HUES48 (cell line): ENCODE results near the gene DNM3.

Experiments used
- H3K27ac ChIP-seq: one replicate; pipeline ENCODE4 v1.7.0; 2013; ENCODE audit warnings: low read depth, low read length, inconsistent platforms
- H3K27me3 ChIP-seq: 2 replicates; pipeline ENCODE4 v1.6.1; 2013; ENCODE audit warnings: mild to moderate bottlenecking, low read length; ENCODE audit not compliant: control insufficient read depth, insufficient read depth
- H3K36me3 ChIP-seq: 2 replicates; pipeline ENCODE4 v1.6.1; 2013; ENCODE audit warnings: low read length; ENCODE audit not compliant: control insufficient read depth, insufficient read depth
- H3K4me1 ChIP-seq: 2 replicates; pipeline ENCODE4 v1.6.1; 2013; ENCODE audit warnings: mild to moderate bottlenecking, low read length; ENCODE audit not compliant: control insufficient read depth, insufficient read depth
- H3K4me3 ChIP-seq: 2 replicates; pipeline ENCODE4 v1.5.1; 2013; ENCODE audit warnings: mild to moderate bottlenecking, low read depth, low read length
- H3K9ac ChIP-seq: 2 replicates; pipeline ENCODE4 v1.6.1; 2013; ENCODE audit warnings: mild to moderate bottlenecking, low read depth, low read length, moderate library complexity
- H3K9me3 ChIP-seq: 2 replicates; pipeline ENCODE4 v1.6.1; 2013; ENCODE audit warnings: low read length; ENCODE audit not compliant: control insufficient read depth, insufficient read depth

Gene DNM3

GRCh38 chr1:171995573-171995972, 154.3 kb downstream of the DNM3 start:
- H3K27me3 ChIP-seq, result no peaks in the 10 kb centered on the region
- H3K27ac ChIP-seq, result no peak overlapping the region
- H3K36me3 ChIP-seq, result no peaks in the 10 kb centered on the region
- no peak overlapping the region for H3K4me3 ChIP-seq
- H3K4me1 ChIP-seq, result peaks cover 4% of the 10 kb centered on the region; the same call in 1 of the 2 replicates
- H3K9ac ChIP-seq, result no peak overlapping the region
- H3K9me3 ChIP-seq, result no peaks in the 10 kb centered on the region

- no peaks in the 10 kb centered on the region for H3K9me3 ChIP-seq
- no peaks in the 10 kb centered on the region for H3K36me3 ChIP-seq
- no peak overlapping the region for H3K4me3 ChIP-seq
- H3K9ac ChIP-seq, result no peak overlapping the region
- no peaks in the 10 kb centered on the region for H3K27me3 ChIP-seq
- no peak overlapping the region for H3K27ac ChIP-seq
- peaks cover 4% of the 10 kb centered on the region; the same call in 1 of the 2 replicates for H3K4me1 ChIP-seq
Measured at GRCh38 chr1:171997936-171998335, 156.6 kb downstream of the DNM3 start.

DNA sequence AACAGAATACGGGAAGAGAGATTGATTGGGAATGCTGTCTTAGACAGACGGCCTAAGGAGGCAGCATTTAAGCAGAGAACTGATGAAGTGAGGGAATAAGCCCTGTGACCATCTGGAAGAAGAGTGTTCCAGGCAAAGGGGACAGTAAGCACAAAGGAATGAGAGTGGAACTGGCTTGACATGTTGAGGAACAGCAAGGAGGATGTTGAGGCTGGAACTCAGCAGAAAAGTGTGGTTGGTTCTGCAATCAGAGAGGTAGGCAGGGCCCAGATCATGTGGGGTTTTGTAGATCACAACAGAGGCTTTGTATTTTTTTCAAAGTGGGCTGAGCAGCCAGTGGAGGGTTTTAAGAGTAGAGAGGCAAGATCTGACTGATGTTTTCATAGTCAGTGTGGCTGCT, 157.4 kb downstream of the DNM3 start:
- Histone ChIP-seq H3K27me3 (no peaks in the 10 kb centered on the region), H3K4me1 (peaks cover 4% of the 10 kb centered on the region; the same call in 1 of the 2 replicates), H3K4me3 (no peak overlapping the region), H3K9me3 (no peaks in the 10 kb centered on the region), H3K27ac (no peak overlapping the region), H3K9ac (no peak overlapping the region), H3K36me3 (no peaks in the 10 kb centered on the region)

- H3K4me1 ChIP-seq, result no peaks in the 10 kb centered on the region
- no peaks in the 10 kb centered on the region for H3K36me3 ChIP-seq
- H3K27ac ChIP-seq, result no peak overlapping the region
- H3K4me3 ChIP-seq, result no peak overlapping the region
- no peaks in the 10 kb centered on the region for H3K9me3 ChIP-seq
- H3K27me3 ChIP-seq, result no peaks in the 10 kb centered on the region
- H3K9ac ChIP-seq, result no peak overlapping the region
Measured at GRCh38 chr1:171999756-172000155, 158.5 kb downstream of the DNM3 start.

DNA sequence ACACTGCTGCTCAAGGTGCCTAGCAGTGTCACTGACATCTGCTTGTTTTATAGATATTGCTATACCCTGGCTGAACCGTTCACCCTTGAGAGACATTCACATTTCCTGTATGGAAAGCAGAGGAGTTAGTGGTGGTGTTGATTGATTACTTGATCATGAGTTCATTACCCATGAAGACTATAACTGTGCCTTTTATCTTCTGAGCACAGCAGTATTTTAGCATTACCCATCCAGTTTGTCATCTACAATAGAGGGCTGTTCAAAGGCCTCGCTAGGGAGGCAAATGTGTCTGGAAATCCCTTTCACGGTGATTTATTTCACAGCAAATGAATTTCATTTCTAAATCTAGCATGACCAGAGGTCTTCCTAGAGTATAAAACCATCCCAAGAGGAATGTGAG, 160.0 kb downstream of the DNM3 start:
- no peaks in the 10 kb centered on the region for H3K36me3 ChIP-seq
- H3K4me3 ChIP-seq, result no peak overlapping the region
- no peaks in the 10 kb centered on the region for H3K4me1 ChIP-seq
- H3K27ac ChIP-seq, result no peak overlapping the region
- H3K27me3 ChIP-seq, result no peaks in the 10 kb centered on the region
- H3K9me3 ChIP-seq, result no peaks in the 10 kb centered on the region
- no peak overlapping the region for H3K9ac ChIP-seq

- H3K36me3 ChIP-seq, result no peaks in the 10 kb centered on the region
- no peaks in the 10 kb centered on the region for H3K9me3 ChIP-seq
- H3K9ac ChIP-seq, result no peak overlapping the region
- H3K4me3 ChIP-seq, result no peak overlapping the region
- H3K4me1 ChIP-seq, result no peaks in the 10 kb centered on the region
- H3K27me3 ChIP-seq, result no peaks in the 10 kb centered on the region
- no peak overlapping the region for H3K27ac ChIP-seq
Measured at GRCh38 chr1:172002725-172003345, 161.5 kb downstream of the DNM3 start.

- Histone ChIP-seq H3K4me1 (no peaks in the 10 kb centered on the region), H3K36me3 (no peaks in the 10 kb centered on the region)
Measured at GRCh38 chr1:172003766-172004530, 162.7 kb downstream of the DNM3 start.

GRCh38 chr1:172004671-172005070, 163.4 kb downstream of the DNM3 start:
- H3K4me3 ChIP-seq, result no peak overlapping the region
- peaks cover 3% of the 10 kb centered on the region; the same call in 1 of the 2 replicates for H3K9me3 ChIP-seq
- no peaks in the 10 kb centered on the region for H3K36me3 ChIP-seq
- H3K4me1 ChIP-seq, result no peaks in the 10 kb centered on the region
- H3K9ac ChIP-seq, result no peak overlapping the region
- H3K27ac ChIP-seq, result no peak overlapping the region
- H3K27me3 ChIP-seq, result no peaks in the 10 kb centered on the region

More at GRCh38 chr1:172003766-172004530, 162.7 kb downstream of the DNM3 start:
- H3K9ac ChIP-seq, result no peak overlapping the region
- H3K4me3 ChIP-seq, result no peak overlapping the region
- no peak overlapping the region for H3K27ac ChIP-seq
- H3K27me3 ChIP-seq, result no peaks in the 10 kb centered on the region
- H3K9me3 ChIP-seq, result no peaks in the 10 kb centered on the region

GRCh38 chr1:172005856-172006255, 164.6 kb downstream of the DNM3 start:
- no peaks in the 10 kb centered on the region for H3K27me3 ChIP-seq
- H3K4me1 ChIP-seq, result no peaks in the 10 kb centered on the region
- no peaks in the 10 kb centered on the region for H3K36me3 ChIP-seq
- no peak overlapping the region for H3K27ac ChIP-seq
- no peak overlapping the region for H3K4me3 ChIP-seq
- peaks cover 4% of the 10 kb centered on the region for H3K9me3 ChIP-seq
- H3K9ac ChIP-seq, result no peak overlapping the region

DNA sequence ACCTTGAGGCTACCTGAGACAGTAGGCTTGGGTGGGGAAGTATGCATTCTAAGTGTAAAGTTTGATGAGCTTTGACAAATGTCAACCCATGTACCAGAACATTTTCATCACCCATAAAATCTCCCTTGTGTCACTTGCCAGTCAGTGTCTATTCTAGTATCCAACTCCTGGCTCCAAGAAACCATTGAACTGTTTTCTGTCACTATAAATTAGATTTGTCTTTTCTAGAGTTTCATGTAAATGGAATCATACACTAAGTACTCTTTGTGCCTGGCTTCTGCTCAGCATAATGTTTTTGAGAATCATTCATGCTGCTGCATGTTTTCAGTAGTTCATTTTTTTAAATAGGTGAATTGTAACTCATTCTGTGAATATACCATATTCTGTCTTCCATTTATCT, 165.4 kb downstream of the DNM3 start:
- H3K4me3 ChIP-seq, result no peak overlapping the region
- H3K27ac ChIP-seq, result no peak overlapping the region
- no peaks in the 10 kb centered on the region for H3K36me3 ChIP-seq
- peaks cover 4% of the 10 kb centered on the region for H3K9me3 ChIP-seq
- no peaks in the 10 kb centered on the region for H3K27me3 ChIP-seq
- H3K4me1 ChIP-seq, result no peaks in the 10 kb centered on the region
- no peak overlapping the region for H3K9ac ChIP-seq

DNA sequence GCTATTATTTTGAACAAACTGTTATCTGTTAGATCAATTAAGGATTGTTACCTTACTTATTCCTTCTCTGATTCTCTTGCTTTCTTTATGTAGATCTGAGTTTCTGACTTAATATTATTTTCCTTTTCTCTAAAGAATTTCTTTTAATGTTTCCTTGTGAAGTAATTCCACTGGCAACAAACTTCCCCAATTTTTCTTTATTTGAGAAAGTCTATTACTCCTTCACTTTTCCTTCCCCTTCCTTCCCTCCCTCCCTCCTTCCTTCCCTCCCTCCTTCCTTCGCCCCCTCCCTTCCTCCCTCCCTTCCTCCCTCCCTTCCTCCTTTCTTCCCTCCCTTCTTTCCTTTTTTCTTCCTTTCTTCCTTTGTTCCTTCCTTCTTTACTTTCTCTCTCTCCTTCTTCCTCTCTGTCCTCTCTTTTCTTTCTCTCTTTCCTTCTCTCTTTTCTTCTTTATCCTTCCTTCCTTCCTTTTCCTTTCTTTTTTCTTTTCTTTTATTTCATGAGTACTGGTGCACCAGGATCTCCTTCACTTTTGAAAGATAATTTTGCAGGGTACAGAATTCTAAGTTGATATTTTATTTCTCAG, 177.5 kb downstream of the DNM3 start:
- H3K4me3 ChIP-seq, result no peak overlapping the region
- no peak overlapping the region for H3K27ac ChIP-seq
- H3K4me1 ChIP-seq, result no peaks in the 10 kb centered on the region
- H3K27me3 ChIP-seq, result no peaks in the 10 kb centered on the region
- H3K36me3 ChIP-seq, result no peaks in the 10 kb centered on the region
- no peak overlapping the region for H3K9ac ChIP-seq
- H3K9me3 ChIP-seq, result no peaks in the 10 kb centered on the region
